ENCODE results near the gene DCP1B. TPM values are rescaled to one million over a fixed set of nuclear protein-coding genes. Genes with fewer than 3 reads are reported as not detected.

DCP1B gene
- polyA plus RNA-seq, 2 of the 4 experiments (the other 2 are of a cell fraction), result 7.7 to 19.2 TPM

- 94% methylated on average over 9 of the region's 9 CpGs for WGBS (ENCODE audit: missing lambda C conversion rate)
- no peaks in the 10 kb centered on the region for H3K4me1 ChIP-seq
- ChIA-PET POLR2A (no interaction called here), CTCF (interaction anchor here (0.7 to 1.9 kb wide), 2 partner anchors 33 to 329 kb away, joined by 3 to 4 read pairs; no protein-coding TSS in a partner anchor)
- DNase-seq (ENCODE audit: low read depth in 1 of 2, low spot score in 1 of 2) (no peak), ATAC-seq (no peak), FAIRE-seq (no peak)
- no peak overlapping the region for H3K4me3 ChIP-seq
- no peak for TF ChIP-seq PBX3 (IDR thresholded peaks at IDR 0.05)
- TF ChIP-seq MAZ (IDR thresholded peaks at IDR 0.05; ENCODE audit: borderline replicate concordance, low read depth, low read length), result no peak
- no peak for TF ChIP-seq NFE2L2 (conservative IDR thresholded peaks at IDR 0.05; ENCODE audit: low read length)
- TF ChIP-seq RAD21 (conservative IDR thresholded peaks at IDR 0.05 in 1 of 2, IDR thresholded peaks at IDR 0.05 in 1 of 2), result no peak
- TF ChIP-seq REST (IDR thresholded peaks at IDR 0.05), result no peak
- TF ChIP-seq FOSL2 (IDR thresholded peaks at IDR 0.05), result no peak
- no peak for TF ChIP-seq FOSL2 (CRISPR knock-in tag; IDR thresholded peaks at IDR 0.05)
- no peak for TF ChIP-seq HES2 (IDR thresholded peaks at IDR 0.05)
- H3K9me3 ChIP-seq, result no peaks in the 10 kb centered on the region
- no peak overlapping the region for H3K27ac ChIP-seq
- H3K4me2 ChIP-seq, result no peak overlapping the region
These were observed 31.4 kb downstream of the DCP1B start for GRCh38 chr12:1972856-1973317.

- FAIRE-seq (peak; percentile 81), DNase-seq (ENCODE audit: low read depth in 1 of 2, low spot score in 1 of 2) (no peak), ATAC-seq (no peak)
- no peak for TF ChIP-seq CBX2 (IDR thresholded peaks at IDR 0.05; ENCODE audit: borderline replicate concordance, low read depth)
- no peak for TF ChIP-seq ESRRA (IDR thresholded peaks at IDR 0.05; ENCODE audit: borderline replicate concordance, low read length)
- TF ChIP-seq ELK1 (IDR thresholded peaks at IDR 0.05; ENCODE audit: low read depth, low read length), result no peak
- TF ChIP-seq E2F6 (IDR thresholded peaks at IDR 0.05; ENCODE audit: borderline replicate concordance, low read depth), result no peak
- no peak for TF ChIP-seq NR3C1 (IDR thresholded peaks at IDR 0.05)
- no peak for TF ChIP-seq NFE2L2 (conservative IDR thresholded peaks at IDR 0.05; ENCODE audit: low read length)
- TF ChIP-seq MAZ (IDR thresholded peaks at IDR 0.05; ENCODE audit: borderline replicate concordance, low read depth, low read length), result no peak
- no peak for TF ChIP-seq TFCP2L1 (CRISPR knock-in tag; IDR thresholded peaks at IDR 0.05)
- TF ChIP-seq BCL3 (IDR thresholded peaks at IDR 0.05), result no peak
- TF ChIP-seq RAD21 (conservative IDR thresholded peaks at IDR 0.05 in 1 of 2, IDR thresholded peaks at IDR 0.05 in 1 of 2), result no peak
- TF ChIP-seq HDAC2 (IDR thresholded peaks at IDR 0.05), result no peak
- ChIA-PET CTCF (interaction anchor here (0.7 kb wide), 1 partner anchor 328 kb away, joined by 3 read pairs; no protein-coding TSS in a partner anchor), POLR2A (interaction anchor here (0.5 kb wide), 1 partner anchor 24 kb away, joined by 4 read pairs; no protein-coding TSS in a partner anchor)
- H3K4me1 ChIP-seq, result no peaks in the 10 kb centered on the region
- H3K4me2 ChIP-seq, result no peak overlapping the region
- 67% methylated on average over 1 of the region's 1 CpG for WGBS (ENCODE audit: missing lambda C conversion rate)
- H3K4me3 ChIP-seq, result no peak overlapping the region
- H3K27ac ChIP-seq, result no peak overlapping the region
- H3K9me3 ChIP-seq, result no peaks in the 10 kb centered on the region
These were observed 32.0 kb downstream of the DCP1B start for GRCh38 chr12:1972260-1972659.
